MM.1S (cell line): ENCODE results near the gene GRN.

Source experiments
- CTCF ChIP-seq: fragments of 300-600 bp; sonication (generic); IDR thresholded peaks from 2 replicates; pipeline ENCODE4 v1.5.1; 2016; ENCODE audit warnings: antibody characterized with exemption, low read length, mixed read lengths
- EZH2 ChIP-seq: fragments of 300-600 bp; sonication (generic); optimal IDR thresholded peaks from 2 replicates; pipeline ENCODE3; 2017; ENCODE audit warnings: low read depth, mild to moderate bottlenecking, antibody characterized with exemption, low read length, mixed read lengths

GRCh38 chr17:44311562-44312181, 33.4 kb upstream of the GRN start:
- TF ChIP-seq CTCF (no peak), EZH2 (no peak)
